Measurements from ENCODE around the gene INHBB.

Gene INHBB

GRCh38 chr2:120355780-120356266, 9.9 kb downstream of the INHBB start:
- H3K4me3 ChIP-seq (ENCODE audit: low read depth, low read length), result no peak overlapping the region
- no peak for TF ChIP-seq CTCF (IDR thresholded peaks at IDR 0.05; ENCODE audit: borderline replicate concordance, insufficient read depth, low read depth, low read length)

- TF ChIP-seq CTCF (IDR thresholded peaks at IDR 0.05; ENCODE audit: borderline replicate concordance, insufficient read depth, low read depth, low read length), result no peak
- no peak overlapping the region for H3K4me3 ChIP-seq (ENCODE audit: low read depth, low read length)
Measured at GRCh38 chr2:120357768-120358167, 11.8 kb downstream of the INHBB start.

GRCh38 chr2:120358734-120359465, 13.0 kb downstream of the INHBB start:
- H3K4me3 ChIP-seq (ENCODE audit: low read depth, low read length), result no peak overlapping the region
- TF ChIP-seq CTCF (IDR thresholded peaks at IDR 0.05; ENCODE audit: borderline replicate concordance, insufficient read depth, low read depth, low read length), result no peak

GRCh38 chr2:120360307-120360855, 14.4 kb downstream of the INHBB start:
- no peak overlapping the region for H3K4me3 ChIP-seq (ENCODE audit: low read depth, low read length)
- no peak for TF ChIP-seq CTCF (IDR thresholded peaks at IDR 0.05; ENCODE audit: borderline replicate concordance, insufficient read depth, low read depth, low read length)

- TF ChIP-seq CTCF (IDR thresholded peaks at IDR 0.05; ENCODE audit: borderline replicate concordance, insufficient read depth, low read depth, low read length), result no peak
- no peak overlapping the region for H3K4me3 ChIP-seq (ENCODE audit: low read depth, low read length)
Measured at GRCh38 chr2:120362926-120363325, 17.0 kb downstream of the INHBB start.

GRCh38 chr2:120365236-120365793, 19.4 kb downstream of the INHBB start:
- no peak for TF ChIP-seq CTCF (IDR thresholded peaks at IDR 0.05; ENCODE audit: borderline replicate concordance, insufficient read depth, low read depth, low read length)
- no peak overlapping the region for H3K4me3 ChIP-seq (ENCODE audit: low read depth, low read length)

- TF ChIP-seq CTCF (IDR thresholded peaks at IDR 0.05; ENCODE audit: borderline replicate concordance, insufficient read depth, low read depth, low read length), result no peak
- H3K4me3 ChIP-seq (ENCODE audit: low read depth, low read length), result no peak overlapping the region
Measured at GRCh38 chr2:120366698-120367097, 20.8 kb downstream of the INHBB start.

Data from GM12875 (cell line).